GM18526 (cell line): ENCODE measurements around the gene CDC7.

Experiments
- POLR2A ChIP-seq: IDR thresholded peaks from 3 replicates; pipeline ENCODE4 v1.6.1; 2011; ENCODE audit not compliant: insufficient read length; ENCODE audit errors: extremely low read depth

CDC7 gene

GRCh38 chr1:91500756-91501522 lies at the start of gene CDC7:
CDC7 (plus strand) TSS chr1:91500851; CDS start chr1:91501717, 866 bp downstream.
- TF ChIP-seq POLR2A, result peak; percentile 71

GRCh38 chr1:91454136-91454535 lies 46.5 kb upstream of the CDC7 start:
- no peak for TF ChIP-seq POLR2A

GRCh38 chr1:91455334-91455733 lies 45.3 kb upstream of the CDC7 start:
- TF ChIP-seq POLR2A, result no peak

- no peak for TF ChIP-seq POLR2A
Measured at GRCh38 chr1:91455896-91456295, 44.8 kb upstream of the CDC7 start.

GRCh38 chr1:91476533-91477217 lies 24.0 kb upstream of the CDC7 start:
- no peak for TF ChIP-seq POLR2A

GRCh38 chr1:91487469-91487868 lies 13.2 kb upstream of the CDC7 start:
- TF ChIP-seq POLR2A, result no peak

GRCh38 chr1:91490501-91490900 lies 10.2 kb upstream of the CDC7 start:
- TF ChIP-seq POLR2A, result no peak

GRCh38 chr1:91498035-91498434 lies 2.6 kb upstream of the CDC7 start:
- no peak for TF ChIP-seq POLR2A

- TF ChIP-seq POLR2A, result no peak
Measured at GRCh38 chr1:91498498-91499245, 2.0 kb upstream of the CDC7 start.

- TF ChIP-seq POLR2A, result no peak
Measured at GRCh38 chr1:91499346-91499745, 1.3 kb upstream of the CDC7 start.

- TF ChIP-seq POLR2A, result no peak
Measured at GRCh38 chr1:91499904-91500755, 521 bp upstream of the CDC7 start.

GRCh38 chr1:91501523-91501851 lies 836 bp downstream of the CDC7 start:
- TF ChIP-seq POLR2A, result no peak

GRCh38 chr1:91501971-91502671 lies 1.5 kb downstream of the CDC7 start:
- no peak for TF ChIP-seq POLR2A

- no peak for TF ChIP-seq POLR2A
Measured at GRCh38 chr1:91502672-91503184, 2.1 kb downstream of the CDC7 start.
